GM19438 (cell line): ENCODE data around the gene BPGM.
"Not testable (repeated sequence)": the region's sequence is repeated elsewhere in the genome, so short reads cannot be mapped to it uniquely, and the experiment has no call there.

Experiments used
- ATAC-seq: cut with Tn5 transposase; IDR thresholded peaks from one replicate; pipeline ENCODE4 v1.9.1; 2021; ENCODE audit warnings: low read depth; ENCODE audit not compliant: unreplicated experiment

Gene BPGM

DNA sequence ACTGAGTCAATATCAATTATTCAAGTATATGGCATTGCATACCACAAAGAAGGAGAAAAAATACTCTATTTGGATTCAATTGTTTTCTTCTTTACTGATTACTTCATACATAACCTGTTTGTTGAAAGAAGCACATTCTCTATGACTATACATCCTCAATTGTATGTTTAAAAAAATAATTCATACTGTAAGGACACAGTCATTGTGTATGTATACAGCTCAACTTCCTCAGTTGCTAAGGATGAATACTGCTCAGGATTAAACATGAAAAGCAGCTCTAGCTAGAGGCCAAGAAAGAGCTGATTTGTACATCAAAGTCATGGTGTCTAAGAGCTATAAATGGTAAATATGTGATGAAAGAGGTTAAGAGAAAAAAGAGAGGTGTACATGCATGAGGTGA, 15.8 kb upstream of the BPGM start:
- no peak for ATAC-seq

DNA sequence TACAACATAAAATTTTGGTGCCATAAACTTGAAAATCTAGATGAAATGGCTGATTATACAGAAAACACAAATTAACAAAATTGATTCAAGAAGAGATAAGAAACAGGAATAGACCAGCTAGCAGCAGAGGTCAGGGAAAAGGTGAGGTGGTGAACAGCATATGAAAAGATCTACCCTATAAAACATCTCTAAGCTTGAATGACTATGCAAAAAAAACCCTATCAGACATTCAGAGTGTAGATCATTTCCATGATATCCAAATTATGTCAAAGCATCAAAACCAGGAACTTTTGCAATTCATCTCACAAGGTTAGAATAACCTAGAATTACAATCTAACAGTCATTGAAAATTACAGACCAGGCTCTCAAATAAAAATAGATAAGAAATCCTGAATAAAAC, 14.6 kb upstream of the BPGM start:
- no peak for ATAC-seq

DNA sequence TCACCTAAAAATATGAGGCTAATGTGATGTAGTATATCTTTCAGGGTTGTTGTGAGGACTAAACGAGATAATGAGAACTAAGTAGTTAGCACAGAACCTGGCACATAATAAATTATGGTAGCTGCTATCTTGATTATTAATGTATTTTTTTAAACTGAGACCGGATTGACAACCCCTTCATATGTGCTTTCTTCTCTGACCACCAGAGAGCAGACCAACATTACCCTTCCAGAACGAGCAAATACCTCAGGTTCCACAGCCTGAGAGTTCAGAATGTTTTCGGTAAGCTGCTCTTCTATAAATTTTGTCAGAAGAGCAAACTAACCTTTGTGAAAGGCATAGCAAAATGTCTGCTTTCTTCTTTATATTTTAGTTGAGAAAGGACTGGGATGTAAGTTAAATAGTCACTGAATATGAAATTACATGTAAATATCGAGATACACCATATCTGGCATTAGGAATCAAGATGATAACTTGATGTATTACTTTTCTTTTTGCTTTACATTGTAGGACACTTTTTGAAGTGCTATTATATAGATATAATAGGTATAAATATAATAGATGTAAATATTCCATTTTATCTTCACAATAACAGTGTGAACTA, 13.6 kb upstream of the BPGM start:
- no peak for ATAC-seq

DNA sequence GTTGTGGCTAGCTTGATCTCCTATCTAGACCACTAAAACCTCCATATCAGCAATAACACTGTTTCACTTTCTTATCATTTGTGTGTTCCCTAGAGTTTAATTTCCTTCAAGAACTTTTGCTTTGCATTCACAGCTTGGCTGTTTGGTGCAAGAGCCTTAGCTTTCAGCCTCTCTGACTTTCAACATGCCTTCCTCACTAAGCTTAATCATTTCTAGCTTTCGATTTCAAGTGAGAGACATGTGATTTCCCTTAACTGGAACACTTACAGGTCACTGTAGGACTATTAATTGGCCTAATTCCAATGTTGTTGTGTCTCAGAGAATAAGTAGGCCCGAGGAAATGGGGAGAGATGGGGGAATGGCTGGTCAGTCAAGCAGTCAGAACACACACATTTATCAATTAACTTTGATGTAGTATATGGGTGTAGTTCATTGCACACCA, 10.6 kb upstream of the BPGM start:
- ATAC-seq, result peak; percentile 88

DNA sequence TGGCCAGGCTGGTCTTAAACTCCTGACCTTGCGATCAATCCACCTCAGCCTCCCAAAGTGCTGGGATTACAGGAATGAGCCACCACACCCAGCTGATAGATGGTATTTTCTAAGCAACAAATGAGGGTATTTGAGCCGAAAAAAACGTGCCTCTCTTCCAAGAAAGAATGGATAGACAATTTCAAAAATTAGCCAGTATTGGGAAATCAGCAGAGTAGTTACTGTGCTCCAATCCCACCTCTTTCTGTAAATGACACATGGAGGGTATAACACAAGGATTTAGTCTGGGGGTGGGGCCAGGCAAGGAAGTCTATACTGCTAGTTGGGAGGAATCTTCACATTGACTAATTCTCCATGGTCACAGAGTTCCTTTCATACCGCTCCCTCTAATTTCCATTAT, 9.2 kb upstream of the BPGM start:
- no peak for ATAC-seq

DNA sequence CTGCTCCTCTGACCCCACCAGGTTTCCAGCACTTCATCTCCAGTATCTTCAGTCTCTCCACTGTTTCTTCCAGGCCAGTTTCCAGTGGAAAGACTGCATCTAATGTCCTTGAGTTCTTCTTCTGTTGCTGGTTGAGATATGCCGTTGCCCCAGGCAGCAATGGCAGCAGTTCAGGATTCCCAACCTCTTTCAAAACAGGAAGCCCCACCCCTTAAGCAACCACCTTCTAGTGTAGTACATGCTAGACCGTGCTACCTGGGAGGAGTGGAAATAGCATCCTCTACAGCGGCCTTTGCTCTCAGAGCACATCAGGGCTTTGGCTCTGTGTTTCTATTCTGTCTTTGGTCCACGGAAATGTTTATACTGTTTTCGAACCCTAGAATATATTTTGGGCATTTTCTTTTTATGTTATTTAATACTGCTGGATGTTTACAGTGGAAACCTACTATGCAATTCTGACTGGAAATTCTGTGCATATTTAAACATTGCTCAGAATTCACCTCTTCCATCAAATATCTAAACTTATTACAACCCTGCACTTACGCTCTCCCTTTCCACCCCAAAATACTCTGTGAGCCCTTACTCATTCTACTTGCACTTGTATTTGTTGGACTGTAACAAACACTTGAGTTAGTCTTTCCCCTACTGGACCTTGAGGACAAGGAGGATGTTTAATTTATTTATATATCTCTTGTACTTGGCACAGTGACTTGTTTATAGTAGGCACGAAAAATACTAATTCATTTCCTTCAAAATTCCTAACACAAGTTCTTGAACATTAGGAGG, 8.5 kb upstream of the BPGM start:
- ATAC-seq, result no peak

DNA sequence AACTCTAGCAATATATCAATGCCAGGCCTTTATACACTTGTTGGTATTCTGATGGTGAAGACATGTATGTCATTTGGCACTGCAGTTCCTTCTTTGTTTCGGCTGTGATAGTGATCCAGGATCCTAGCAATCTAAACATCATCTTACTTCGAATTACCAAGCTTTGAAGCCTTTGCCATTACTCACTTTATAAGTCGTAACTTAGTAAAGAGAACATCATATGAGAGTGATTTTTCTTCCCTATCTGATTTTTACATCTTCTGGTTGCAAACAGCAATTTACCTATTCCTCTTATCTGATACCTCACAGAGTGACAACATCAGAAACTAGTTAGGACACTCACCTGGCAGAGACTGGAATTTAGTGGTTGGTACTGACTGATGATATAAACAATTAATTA, 7.6 kb upstream of the BPGM start:
- no peak for ATAC-seq

DNA sequence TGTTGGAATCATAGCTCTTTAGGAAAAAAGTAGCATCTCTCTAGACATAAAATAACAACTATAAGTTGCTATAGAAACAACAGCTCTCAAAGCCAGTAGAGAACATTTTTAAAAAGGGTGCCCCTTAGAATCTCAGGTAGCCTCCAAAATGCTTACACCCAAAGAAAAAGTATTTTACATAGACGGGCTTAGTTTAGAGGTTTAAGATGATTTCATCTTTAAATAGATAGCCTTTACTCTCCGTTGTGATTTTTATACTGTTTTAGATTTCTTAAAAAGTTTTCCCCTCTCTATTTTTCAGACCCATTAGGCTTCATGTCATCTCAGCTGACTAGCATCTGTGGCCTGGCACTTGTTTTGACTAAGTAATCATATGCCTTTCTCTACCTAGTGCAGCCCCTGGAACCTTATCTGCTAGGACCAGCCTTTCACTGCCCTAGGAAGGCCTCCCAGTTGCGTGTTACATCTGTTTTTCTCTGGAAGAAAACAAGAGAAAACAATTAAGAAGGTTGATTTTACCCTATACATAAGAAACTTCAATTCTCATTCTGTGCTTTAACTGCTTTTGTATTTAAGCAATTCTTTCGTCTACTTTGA, 6.9 kb upstream of the BPGM start:
- no peak for ATAC-seq

DNA sequence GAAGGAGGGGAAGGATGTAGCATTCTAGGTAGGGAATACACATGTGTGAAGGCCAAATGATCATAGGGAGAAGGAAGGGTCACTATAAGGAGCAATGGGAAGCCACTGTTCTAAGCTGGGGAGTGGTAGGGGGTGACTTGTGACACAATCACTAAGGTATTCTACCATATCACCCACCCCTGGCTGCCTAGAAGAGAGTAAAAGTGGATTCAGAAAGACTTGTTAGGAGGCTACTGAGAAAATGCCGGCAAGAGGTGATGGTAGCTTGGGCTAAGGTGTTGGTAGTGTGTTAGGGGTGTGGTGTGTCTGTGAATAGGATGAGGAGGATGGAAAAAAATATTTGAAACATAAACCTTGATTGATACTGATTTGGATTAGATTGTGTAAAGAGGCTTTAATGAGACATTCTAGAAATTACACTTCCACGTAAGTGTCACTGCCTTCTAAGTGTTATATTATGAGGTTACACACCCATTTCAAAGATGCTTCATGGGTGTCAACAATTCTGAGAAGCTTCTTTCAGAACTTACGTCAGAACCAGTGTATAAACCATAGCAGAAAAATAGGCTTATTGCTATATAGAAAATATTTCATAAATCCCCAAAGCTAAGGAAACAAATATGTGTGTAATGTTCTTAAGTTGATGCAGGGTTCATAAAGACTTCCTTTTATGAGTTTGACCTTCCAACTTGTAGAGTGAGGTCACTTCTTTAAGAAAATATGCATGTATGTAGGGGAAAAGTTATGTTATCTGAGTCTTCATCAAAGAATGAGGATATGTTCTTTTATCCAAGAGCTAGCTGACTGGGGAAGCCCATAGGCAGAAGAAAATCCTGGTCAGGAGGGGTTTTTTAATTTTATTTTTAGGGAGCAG, 5.6 kb upstream of the BPGM start:
- no peak for ATAC-seq

DNA sequence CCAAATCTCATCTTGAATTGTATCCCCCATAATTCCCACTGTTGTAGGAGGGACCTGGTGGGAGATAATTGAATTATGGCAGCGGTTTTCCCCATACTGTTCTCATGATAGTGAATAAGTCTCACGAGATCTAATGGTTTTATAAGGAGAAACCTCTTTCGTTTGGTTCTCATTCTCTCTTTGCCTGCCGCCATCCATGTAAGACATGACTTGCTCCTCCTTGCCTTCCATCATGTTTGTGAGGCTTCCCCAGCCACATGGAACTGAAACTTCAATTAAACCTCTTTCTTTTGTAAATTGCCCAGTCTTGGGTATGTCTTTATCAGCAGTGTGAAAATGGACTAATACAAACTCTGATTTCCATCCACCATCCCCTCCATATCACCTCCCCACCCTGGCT, 4.7 kb upstream of the BPGM start:
- not testable (repeated sequence) for ATAC-seq

DNA sequence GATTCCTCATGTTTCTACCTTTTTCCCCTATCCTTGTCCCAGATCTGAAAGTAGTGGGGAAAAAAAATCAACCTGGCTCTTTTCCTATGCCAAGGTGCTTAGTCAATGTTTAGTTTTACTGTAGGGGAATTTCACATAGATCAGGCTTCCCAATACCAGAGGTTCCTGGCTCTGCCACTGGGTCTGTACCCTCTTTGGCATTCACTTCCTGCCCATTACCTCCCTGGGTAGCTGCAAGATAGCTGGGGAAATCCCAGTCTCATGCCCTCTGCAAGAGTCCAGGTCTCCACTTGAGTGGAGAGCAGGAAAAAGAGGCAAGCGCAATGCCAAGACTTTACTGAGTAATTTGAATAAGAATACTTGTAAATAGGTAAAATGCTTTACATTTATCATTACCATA, 3.5 kb upstream of the BPGM start:
- no peak for ATAC-seq

DNA sequence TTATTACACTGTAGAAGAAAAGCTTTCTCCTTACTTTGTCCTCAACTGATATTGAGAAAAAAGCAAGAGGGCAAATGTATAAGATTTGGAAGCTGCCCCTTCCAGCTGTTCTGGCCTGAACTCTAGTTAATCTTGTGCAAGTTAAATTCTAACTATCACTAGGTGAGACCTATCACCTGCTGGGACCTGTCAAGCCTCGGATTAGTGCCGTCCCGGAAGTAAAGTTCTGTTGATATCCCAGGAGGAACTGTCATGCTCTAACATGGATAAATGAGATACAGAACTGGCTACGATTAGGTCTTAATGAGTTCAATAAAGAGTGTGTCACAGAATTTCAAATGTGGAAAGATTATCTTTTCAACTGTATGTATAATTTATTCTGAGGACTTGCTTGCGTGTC, 1.2 kb upstream of the BPGM start:
- no peak for ATAC-seq

DNA sequence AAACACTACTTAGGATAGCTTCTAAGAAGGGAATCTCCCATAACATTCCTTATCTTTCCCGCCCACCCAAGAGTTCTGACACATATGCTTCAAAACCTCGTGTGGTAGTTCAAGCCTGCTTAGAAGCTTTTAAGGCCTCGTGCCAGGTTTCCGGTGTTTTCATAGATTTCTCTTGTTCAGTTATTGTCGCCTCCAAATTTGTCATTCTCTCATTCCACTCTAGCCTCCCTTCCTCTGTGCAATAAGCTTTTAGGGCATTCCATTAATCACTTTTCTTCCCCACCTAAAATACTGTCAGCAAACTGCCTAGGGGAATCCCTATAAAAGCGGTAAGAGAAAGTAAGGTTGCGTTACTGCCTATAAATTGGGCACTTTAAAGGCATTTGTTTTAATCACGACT, 718 bp upstream of the BPGM start:
- no peak for ATAC-seq

DNA sequence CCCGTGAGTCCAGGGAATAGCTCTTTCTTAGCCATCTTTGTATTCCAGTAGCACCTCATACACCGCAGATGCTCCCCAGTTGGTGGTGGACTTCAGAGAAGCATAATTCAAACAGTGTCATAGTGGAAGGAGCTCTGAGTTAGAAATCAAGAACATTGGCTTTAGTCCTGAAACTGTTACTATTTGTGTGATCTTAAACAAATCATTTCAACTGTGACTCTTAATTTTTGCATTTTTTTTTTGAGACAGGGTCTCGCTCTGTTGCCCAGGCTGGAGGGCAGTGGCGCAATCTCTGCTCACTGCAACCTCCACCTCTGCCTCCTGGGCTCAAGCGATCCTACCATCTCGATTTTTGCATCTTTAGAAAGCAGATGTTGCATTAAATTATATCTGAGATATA, 1.8 kb downstream of the BPGM start:
- ATAC-seq, result no peak

DNA sequence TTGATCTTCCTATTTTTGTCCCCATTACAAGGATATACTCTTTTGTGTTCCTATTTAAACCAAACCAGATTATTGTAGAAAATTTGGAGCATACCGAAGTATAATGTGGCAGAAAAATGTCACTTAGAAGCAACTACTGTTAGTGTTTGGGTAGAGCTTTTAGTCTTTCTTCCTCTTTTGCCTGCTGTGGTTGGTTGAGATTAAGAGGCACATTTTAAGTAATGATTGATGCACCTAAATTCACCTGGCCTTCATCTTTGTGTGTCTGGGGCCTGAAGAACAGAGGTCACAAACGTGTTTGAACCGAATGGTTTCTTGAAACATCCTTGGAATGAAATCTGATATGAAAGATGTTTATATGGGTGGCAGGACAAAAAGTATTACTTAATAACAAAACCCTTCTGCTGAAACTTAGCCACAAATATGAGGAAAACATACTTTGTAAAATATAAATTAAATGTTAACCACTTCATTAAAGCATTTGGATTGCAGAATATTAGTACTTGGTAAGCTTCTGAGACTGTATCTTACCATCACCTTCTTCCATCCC, 2.6 kb downstream of the BPGM start:
- no peak for ATAC-seq

DNA sequence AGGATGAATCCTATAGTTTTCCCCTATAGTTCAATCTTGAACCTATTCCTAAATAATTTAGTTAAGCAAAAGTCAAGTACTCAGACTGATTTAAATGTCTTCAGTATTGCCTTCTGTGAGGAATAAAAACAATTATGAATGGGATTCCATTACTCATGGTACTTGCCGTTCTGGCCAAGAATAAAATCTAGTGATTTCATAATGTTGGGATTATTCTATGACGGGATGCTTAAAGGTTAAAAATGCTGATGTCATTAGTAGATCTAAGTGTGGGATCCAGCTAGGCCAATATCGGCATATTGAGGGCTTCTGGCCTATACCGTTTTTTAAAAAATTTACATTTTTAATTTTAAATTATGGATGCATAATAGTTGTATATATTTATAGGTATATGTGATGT, 5.3 kb downstream of the BPGM start:
- no peak for ATAC-seq

DNA sequence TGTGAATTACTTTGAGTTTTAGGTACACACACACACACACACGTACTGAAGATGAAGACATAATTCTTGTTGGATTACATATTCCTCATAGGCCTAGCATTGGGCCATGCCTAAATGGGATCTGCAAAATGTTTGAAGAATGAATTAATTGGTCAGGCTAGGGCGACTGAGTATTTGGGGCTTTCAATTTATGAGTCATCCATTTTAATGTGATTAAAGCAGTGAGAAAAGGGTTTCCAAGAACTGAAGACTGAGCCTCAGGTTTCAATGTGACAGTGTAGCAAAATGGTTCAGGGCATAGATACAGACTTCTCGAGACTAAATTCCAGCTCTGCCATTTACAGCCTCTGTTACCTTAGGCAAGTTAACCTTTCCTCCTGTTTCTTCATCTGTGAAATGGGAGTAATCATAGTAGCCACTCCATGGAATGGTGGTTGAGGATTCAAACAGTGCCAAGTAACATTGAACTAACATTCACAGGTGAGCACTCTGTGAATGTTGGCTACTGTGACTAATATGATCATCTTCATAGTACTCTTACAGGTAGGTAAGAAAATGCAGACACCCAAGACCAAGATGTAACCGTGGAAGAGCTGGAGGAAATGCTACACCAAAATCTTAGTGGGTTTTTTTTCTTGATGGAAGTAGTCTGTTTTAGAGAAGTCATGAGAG, 7.6 kb downstream of the BPGM start:
- ATAC-seq, result no peak

DNA sequence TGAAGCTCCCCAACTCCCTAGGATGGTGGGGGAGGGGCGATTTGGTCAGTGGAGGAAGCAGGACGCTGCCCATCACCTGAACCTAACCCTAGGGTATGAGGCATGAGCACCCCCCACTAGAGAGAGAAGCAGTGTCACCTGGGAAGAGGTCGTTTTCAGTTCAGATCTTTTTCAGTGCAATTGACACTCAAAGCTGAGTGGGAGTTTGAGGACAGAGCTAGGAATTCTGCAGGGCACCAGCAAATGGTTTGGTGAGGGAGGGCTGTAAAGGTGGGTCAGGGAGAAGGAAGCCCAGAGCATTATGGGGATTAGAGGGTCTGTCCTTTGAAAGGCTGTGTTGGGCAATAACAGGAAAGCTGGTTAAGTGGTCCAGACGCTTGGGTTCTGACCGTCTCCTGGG, 10.9 kb downstream of the BPGM start:
- ATAC-seq, result no peak

DNA sequence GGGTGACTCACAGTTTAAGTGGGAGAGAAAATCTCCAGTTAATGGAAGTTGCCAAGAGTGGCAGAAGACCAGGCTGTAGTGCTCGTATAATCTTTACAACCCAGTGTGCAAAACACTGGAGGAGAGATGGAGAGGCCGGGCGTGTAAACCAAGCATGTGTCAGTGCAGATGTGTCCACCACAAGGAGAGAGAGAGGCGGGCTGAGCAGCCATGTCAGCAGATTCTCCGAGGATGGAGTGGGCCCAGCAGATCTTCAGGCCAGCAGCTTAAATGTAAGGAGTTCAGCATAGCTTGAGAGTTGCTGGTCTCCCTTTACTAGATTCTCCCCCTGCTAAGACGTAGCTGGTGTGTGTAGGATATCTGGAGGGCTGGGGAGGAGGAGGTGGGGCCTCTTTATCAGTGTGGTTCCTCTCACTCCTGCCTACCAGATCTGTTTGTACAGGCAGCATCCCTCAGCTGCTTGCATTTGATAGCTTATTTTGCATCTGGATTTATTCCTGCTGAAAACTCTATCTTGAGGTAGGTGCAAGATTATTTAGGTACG, 13.7 kb downstream of the BPGM start:
- ATAC-seq, result no peak

DNA sequence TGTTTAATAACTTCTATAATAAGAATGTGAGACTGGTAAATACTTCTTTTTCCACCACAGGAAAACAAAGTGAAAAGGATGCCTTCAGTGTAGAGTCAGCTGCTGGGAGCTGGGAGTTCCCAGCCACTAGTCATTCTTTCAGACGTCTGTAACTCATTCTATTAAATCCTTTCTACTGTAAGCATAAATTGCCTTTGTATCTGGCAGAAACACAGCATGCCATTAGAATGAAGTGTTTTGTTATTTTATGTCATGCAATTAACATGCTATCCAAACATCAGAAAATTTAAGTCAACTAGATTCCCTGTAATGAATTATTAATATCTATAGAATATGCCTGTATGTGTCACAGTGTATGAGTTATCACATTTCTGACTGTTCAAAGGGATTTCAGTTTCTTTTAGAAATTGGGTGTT, 14.3 kb downstream of the BPGM start:
- no peak for ATAC-seq
